ENCODE results near the gene RGMA.
"Not testable (repeated sequence)": the region's sequence is repeated elsewhere in the genome, so short reads cannot be mapped to it uniquely, and the experiment has no call there.

The RGMA gene

DNA sequence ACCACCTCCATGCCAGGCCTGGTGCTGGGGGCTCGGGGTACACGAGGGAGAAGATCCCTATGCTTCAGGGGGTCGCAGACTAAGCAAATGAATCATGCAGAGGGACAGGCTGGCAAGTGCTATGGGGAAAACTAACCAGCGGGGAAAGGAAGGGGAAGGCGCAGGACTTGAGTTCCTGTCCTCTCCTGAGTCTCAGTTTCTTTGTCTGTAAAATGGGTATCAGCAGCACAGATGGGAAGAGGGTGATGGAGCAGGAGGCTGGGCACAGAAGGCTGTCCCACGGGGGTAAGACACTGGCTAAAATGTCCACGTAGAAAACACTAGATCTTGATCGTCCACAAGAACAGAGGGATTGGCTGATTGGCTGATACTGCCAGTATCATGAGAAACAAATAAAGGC lies 39.8 kb downstream of the RGMA start:
- in situ Hi-C loops (cut with HindIII; ENCODE audit: low sequenced_read_pairs), result no loop called here

DNA sequence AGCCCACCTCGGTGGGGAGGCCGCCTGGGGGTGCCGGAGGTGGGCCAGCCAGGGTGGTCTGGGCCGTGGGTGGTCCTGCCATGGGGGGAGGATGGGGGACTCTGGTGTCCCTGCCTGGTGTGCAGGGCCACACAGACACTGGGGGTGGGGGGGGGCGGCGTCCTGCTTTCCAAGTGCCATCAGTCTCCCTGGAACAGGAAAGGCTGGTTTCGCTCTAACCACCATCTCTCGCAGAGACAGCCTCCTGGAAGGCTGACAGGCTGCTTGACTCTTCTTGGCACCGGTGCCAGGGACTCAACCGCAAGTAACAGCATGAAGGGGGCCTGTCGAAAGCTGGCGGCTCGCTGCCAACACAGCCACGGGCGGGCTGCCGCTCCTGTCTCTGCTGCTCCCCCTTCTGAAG lies 40.3 kb downstream of the RGMA start:
- in situ Hi-C loops (cut with HindIII; ENCODE audit: low sequenced_read_pairs), result no loop called here

DNA sequence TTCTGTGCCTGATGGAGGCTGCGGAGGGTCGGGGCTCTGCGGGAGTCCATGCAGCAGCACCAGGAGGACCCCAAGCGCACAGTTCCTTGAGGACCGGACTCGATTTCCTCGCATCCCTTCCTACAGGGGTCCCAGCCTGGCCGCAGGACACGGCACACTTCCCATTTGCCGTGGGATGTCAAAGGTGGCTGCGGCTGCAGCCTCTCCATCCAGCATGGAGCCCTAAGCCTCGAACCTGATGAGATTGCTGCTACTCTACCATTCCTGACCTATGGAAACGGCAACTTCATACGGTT lies 40.6 kb downstream of the RGMA start:
- in situ Hi-C loops (cut with HindIII; ENCODE audit: low sequenced_read_pairs), result no loop called here

DNA sequence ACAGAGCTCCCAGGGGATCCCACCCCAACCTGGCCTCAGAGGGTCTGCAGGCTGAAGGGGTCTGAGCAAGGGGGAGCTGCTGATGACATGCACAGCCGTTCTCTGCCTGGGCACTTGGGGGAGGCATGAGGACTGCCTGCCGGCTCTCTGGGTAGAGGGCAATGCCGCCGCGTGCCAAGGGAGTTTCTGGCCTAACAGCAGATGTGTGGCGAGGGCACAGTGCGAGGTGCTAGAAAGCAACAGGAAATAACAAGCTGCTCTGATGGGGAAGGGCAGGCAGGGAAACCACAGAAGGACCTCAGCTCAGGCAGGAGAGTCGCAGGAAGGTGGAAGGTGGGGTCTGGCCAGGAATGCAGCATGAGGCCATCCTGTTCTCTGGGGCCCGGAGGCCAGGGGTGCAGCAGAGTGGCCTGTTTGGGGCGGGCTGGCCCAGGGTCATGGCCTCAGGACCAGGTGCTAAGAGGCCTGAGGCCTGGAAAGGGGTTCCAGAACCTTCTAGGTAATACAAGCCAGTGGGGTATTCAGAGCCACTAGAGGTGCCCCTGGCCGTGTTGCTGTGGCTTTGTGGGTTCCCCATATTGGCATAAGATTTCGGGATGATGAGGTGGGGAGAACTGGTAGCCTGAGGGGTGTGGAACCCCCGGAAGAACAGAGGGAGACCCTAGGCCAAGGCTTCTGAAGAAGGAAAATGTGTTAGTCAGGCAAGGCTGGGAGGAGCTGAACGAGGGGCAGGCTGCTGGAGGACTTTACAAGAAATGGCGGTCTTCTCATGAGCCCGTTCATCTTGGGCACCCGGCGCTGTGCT lies 41.2 kb downstream of the RGMA start:
- in situ Hi-C loops (cut with HindIII; ENCODE audit: low sequenced_read_pairs), result no loop called here

DNA sequence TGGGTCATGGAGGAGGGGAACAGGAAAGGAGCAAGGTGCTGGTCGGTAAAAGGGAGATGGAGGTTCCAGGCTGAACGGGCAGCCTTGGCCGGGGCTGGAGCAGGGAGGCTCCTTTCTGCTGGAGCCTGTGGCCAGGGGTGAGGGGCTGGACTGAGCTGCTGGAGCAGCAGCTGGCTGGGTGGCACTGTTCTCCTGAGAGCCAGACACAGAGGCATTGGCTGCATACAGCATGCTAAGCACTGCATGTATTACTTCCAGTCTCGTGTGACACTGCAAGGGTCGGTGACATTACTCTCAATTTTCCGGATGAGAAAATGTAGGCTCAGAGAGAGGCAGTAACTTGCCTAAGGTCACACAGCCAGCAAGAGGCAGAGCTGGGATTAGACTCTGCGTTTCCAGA lies 42.3 kb downstream of the RGMA start:
- in situ Hi-C loops (cut with HindIII; ENCODE audit: low sequenced_read_pairs), result no loop called here

DNA sequence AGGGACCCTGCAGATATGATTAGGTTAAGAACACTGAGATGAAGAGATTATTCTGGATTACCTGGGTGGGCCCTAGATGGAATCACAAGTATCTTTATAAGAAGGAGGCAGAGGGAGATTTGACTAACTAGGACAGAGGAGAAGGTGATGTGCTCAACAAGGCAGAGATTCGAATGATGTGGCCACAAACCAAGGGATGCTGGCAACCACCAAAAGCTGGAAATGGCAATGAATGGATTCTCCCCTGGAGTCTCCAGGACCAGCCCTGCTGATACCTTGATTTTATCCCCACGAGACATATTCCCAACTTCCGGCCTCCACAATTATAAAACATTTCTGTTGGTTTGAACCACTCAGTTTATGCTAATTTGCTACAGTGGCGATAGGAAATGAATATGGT lies 42.9 kb downstream of the RGMA start:
- in situ Hi-C loops (cut with HindIII; ENCODE audit: low sequenced_read_pairs), result no loop called here

DNA sequence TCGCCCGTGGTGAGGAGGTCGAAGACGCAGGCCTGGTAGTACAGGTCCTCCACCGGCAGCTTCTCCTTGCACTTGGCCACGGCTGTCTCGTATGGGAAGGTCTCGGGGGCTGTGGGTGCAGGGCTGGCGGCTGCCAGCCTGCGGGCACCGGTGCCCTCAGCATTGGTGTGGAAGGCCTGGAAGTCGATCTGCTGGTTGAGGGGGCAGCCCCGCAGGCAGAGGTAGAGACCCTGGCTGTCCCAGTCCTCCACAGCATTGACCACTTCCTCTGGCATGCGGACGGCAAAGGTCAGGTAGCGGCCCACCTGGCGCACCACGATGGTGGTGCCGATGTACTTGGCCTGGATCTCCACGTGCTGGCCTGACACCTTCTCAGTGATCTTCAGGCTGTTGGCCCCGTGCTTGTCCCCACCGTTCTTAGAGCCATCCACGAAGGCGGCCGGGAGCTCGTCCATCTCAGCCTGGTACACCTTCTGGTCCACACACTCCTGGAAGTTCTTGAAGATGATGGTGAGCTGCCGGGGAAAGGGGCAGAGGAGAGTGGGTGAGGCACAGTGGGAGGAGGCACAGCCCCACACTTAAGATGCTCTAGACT lies 43.7 kb downstream of the RGMA start:
- in situ Hi-C loops (cut with HindIII; ENCODE audit: low sequenced_read_pairs), result no loop called here

DNA sequence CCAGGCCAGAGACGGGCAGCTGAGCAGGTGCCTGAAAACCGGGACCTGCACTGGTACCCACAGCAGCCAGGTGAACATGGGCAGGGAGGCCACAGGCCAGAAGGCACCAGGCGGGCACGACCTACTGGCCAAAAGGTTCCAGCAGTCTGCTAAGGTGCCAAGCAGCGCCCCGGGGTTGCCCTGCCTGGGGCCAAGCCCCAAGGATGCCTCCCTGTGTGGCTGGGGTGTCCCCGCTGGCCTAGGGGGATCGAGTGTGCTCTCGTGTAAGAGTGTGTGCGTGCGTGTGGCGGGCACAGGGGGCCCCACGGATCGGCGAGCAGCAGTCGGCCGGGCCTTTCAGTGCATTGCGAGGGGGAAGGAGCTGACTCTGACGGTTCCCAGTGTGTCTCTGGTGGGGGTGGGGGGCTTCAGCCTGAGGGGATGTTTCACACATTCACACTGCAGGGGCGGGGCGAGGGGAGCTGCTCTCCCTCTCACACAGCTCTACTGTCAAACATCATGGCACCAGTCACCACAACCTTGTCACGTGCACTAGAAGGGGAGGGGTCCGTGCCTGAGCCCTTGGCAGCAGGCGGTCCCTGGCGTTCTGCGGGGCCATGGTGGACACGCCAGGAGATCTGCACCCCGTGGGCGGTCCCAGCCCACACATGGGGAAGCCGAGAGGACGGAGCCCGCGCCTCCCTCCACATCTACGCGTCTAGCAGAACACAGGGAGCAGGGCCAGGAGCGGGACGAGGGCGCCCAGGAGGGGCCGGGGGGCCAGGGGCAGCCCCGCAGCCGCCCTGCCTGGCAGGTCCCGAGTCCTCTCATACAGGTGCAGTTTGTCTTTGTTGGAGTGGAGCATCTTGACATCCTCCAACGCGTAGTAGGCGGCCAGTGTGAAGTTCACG lies 44.5 kb downstream of the RGMA start:
- in situ Hi-C loops (cut with HindIII; ENCODE audit: low sequenced_read_pairs), result no loop called here

DNA sequence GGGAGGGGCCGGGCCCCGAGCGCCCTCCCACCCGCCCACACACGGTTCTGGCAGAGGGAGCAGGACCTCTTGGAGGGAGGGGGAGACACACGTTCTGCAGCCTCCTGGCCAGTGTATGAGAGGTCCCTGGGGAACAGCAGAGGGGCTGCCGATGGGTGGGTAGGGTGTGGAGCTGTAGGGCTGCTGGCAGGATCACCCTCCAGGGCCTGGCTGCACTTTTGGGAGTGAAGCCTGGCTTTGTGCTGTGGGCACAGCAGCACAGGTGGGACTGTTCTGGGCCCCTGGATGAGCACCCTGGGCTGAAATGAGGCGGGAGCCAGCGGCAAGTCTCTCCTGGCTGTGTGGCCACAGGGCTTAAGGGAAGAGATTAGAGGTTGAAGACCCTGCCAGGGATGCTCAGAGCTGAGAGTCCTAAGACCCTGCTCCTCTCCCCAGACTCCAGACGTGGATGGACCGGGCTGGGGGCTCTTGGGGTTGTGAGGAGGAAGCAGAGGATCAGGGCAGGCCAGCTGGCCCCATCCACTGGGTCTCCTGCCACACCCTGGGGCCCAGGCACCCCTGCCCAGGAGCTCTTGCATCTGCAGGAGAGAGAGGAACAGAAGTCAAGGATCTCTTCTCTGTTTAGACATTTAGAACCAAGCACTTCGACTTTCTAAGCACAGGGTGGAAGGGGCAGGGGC lies 45.2 kb downstream of the RGMA start:
- in situ Hi-C loops (cut with HindIII; ENCODE audit: low sequenced_read_pairs), result no loop called here

DNA sequence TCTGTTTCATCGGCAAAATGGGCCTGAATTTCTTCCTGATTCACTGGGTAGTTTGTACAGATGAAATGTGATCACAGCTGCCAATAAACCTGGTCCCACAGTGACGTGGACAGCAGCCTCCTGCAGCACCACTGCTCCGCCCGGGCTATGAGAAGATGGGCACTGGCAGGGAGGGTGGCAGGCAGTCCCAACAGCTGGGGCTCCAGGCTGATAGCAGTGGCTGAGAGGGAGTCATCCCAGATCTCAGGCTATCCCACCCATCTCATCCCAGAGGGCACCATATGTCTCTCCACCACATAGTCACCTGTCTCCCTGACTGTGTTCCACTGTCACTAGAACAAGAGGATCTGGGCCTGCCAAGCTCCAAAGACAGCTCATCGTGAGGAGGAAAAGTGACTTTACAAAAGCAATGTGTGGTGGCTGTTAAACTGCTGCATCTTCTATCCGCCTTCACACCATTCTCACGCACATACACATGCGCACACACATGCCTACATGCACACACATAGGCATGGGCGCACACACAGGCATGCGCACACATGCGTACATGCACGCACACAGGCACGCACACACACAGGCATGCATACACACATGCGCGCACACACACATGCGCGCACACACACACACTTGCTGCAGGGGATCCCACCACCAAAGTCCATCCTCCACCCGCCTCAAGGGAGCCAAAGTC lies 46.2 kb downstream of the RGMA start:
- in situ Hi-C loops (cut with HindIII; ENCODE audit: low sequenced_read_pairs), result no loop called here

DNA sequence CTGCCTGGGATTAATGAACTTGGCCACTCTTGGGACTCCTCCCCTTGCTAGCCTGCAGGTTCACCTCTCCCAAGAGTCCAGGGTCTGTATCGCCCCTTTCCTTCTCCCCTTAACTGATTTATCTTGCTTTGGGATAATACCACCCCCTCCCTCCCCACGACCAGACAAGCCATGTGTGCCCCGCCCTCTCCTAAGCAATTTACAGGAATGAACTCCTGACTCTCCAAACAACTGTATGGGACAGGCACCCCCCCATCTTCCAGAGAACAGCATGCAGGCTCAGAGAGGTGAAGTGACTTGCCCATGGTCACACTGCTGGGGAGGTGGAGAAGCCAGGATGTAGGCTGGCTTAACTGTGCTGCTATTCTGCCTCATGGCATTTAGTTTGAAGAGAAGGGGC lies 46.8 kb downstream of the RGMA start:
- in situ Hi-C loops (cut with HindIII; ENCODE audit: low sequenced_read_pairs), result no loop called here

DNA sequence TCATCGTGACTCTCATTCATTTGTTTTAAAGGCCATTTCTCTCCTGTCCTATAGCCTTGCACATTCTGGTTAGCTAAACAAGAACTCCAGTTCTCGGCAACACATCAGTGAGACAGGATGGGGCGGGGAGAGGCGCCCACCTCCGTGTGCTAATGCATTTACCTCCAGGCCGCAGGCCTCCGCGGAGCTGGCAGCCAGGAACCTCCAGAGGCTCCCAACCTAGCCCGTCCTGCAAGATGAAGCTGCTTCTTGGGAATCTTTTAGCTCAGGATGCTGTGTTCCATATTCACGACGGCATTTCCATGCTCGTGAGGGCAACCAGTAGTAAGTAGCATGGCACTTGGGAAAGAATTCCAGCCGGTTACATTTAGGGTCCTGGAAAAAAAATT lies 47.9 kb downstream of the RGMA start:
- in situ Hi-C loops (cut with HindIII; ENCODE audit: low sequenced_read_pairs), result no loop called here

DNA sequence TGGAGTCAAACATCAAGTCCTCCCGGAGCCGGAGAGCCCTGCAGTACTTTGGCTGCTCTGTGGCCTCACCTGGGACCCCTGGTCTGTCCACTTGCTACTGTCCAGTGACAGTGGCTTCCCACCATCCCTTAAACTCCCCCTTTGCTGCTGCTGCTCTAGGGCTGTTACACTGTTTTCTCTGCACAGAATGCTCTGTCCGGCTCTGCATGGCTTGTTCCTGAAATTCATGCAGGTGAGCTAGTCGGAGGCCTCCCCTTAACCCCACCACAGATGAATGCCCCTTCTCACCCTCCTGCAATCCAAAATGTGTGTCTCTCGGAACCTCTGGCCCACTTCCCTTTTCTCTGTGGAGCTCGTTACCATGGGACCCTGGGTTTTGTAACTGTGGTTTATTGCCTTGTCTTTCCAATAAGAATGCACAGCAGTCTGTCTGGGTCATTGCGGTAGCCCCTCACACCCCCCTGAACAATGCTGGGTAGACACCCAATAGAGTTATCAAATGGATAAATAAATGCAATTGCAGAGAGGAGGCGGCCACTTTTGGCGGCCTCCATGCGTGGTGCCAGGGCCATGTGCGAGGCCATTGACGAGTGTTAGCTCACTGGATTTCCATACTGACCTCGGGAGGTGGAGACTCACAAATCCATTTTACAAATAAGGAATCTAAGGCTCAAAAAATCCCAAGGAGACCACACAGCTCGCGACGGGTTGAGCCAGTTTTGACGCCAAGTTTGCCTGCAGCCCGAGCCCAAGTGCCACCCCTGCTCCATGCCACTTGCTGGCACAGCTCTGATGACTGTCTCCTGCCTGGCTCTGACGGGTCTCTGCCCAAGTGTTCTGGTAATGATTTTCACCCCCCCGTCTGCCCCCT lies 48.5 kb downstream of the RGMA start:
- in situ Hi-C loops (cut with HindIII; ENCODE audit: low sequenced_read_pairs), result no loop called here

DNA sequence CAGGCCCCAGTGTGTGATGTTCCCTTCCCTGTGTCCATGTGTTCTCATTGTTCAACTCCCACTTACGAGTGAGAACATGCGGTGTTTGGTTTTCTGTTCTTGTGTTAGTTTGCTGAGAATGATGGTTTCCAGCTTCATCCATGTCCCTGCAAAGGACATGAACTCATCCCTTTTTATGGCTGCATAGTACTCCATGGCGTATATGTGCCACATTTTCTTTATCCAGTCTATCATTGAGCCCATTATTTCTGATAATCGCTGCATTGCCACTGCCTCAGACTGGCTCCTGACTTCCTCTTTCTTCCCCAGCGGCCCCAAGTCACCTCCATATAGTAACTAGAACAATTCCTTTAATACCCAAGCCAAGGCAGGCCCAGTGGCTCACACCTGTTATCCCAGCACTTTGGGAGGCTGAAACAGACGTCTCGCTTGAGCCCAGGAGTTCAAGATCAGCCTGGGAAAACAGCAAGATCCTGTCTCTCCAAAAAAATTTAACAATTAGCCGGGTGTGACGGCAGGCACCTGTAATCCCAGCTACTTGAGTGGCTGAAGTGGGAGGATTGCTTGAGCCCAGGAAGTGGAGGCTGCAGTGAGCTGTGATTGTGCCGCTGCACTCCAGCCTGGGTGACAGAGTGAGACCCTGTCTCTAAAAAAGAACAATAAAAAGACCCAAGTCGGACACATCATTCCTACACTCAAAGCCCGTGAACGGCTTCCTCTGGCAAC lies 49.3 kb downstream of the RGMA start:
- in situ Hi-C loops (cut with HindIII; ENCODE audit: low sequenced_read_pairs), result not testable (repeated sequence)

DNA sequence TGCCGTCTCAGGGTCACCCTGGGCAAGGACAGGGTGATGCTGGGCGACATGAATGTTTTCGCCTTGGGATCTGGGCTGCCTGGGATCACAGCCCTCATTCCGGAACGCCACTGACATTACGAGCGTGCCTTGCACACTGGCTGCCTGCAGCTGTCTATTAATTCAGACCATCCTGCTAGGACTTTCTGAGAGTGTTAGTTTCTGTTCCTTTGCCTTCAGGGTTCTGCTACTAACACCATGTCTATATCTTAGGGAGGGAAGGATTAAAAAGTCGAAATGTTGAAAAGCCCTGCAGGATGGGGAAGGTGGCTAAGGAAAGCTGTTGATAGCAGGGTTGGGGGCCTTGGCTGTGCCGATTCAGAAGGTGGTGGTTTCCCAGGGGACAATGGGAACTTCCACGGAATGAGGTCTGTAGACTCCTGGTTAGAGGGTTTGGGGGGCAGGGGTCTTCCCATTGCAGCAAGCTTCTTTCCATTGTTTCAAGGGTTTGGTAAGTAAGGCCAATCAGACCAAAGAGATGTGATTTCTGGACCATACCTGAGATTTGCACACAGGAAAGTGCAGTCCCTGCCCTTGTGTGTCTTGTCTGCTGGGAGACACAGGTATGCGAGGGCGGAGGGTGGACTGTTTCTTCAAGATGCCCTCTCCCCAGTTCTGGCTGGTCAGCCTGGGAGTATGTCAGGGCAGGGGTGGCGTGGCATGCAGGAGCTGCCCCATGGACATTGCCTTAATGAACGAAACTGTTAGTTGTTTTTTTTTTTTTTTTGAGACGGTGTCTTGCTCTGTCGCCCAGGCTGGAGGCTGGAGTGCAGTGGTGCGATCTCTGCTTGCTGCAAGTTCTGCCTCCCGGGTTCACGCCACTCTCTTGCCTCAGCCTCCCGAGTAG lies 50.9 kb downstream of the RGMA start:
- in situ Hi-C loops (cut with HindIII; ENCODE audit: low sequenced_read_pairs), result no loop called here

DNA sequence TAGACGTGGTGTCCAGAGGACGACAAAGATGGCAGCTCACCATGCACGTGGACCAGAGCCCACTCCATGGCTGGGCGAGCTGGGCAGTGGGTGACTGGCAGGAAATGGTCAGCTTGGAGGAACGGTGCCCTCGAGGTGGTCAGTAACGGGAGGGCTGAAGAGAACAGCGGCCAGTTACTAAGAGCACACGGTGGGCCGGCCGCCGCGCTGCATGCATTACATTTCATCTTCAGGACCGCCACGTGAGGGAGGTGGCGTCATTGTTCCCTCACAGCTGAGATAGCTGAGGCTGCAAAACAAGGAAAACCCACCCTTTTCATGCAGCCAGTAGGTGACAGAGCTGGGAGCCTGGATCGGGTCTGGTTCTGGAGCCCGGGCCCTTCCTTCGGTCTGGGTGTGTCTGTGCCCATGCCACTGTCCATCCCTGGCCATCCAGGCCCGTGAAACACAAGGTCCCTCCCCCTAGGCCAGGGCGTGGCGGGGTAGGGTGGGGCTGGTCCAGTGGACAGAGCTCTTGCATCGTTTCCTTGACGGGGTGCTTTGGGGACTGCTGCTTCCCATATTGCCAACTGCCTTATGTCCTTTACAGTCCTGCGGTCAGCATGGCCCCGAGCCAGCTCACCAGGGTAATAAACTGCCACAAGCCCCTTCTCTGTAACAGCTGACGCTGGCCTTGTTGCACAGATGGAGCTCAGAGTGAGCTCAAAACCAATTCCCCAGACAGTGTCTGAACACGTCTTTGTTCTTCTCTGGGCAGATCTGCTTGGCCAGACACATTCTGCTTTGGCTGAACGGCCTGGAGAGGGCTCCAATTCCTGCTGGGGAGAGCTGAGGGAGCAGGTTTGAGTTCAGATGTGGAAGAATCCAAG lies 51.8 kb downstream of the RGMA start:
- in situ Hi-C loops (cut with HindIII; ENCODE audit: low sequenced_read_pairs), result no loop called here
